Measurements from ENCODE around the gene GLCCI1.
"Not testable (repeated sequence)": the region's sequence is repeated elsewhere in the genome, so short reads cannot be mapped to it uniquely, and the experiment has no call there.

The GLCCI1 gene

GRCh38 chr7:8042796-8043535 is 74.4 kb downstream of the GLCCI1 start:
- DNase-seq (ENCODE audit: extremely low read depth in 1 of 2, low read depth in 1 of 2): no peak

- DNase-seq (ENCODE audit: extremely low read depth in 1 of 2, low read depth in 1 of 2): no peak
Observed at GRCh38 chr7:8044761-8045430, 76.3 kb downstream of the GLCCI1 start.

- DNase-seq (ENCODE audit: extremely low read depth in 1 of 2, low read depth in 1 of 2): not testable (repeated sequence)
Observed at GRCh38 chr7:8048067-8048466, 79.5 kb downstream of the GLCCI1 start.

GRCh38 chr7:8051373-8051772 is 82.8 kb downstream of the GLCCI1 start:
- DNase-seq (ENCODE audit: extremely low read depth in 1 of 2, low read depth in 1 of 2): no peak

- no peak for DNase-seq (ENCODE audit: extremely low read depth in 1 of 2, low read depth in 1 of 2)
Observed at GRCh38 chr7:8051998-8052397, 83.4 kb downstream of the GLCCI1 start.

- no peak for DNase-seq (ENCODE audit: extremely low read depth in 1 of 2, low read depth in 1 of 2)
Observed at GRCh38 chr7:8052824-8053223, 84.2 kb downstream of the GLCCI1 start.

DNA sequence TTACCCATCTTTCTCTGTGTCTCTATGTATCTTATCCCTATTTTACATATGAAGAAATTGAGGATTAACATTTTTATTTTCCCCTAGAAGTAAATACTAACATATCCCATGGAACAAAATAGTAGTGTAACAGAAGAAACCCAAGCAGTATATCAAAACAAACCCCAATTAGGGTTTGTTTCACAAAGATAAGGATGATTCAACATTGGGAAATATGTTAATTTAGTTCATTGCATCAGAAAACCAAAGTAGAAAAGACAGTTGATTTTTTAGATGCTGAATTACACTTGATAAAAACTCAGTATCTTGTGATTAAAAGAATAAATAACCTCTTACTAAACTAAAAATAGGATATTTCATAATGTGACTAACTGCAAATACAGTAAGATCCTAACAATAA is 87.8 kb downstream of the GLCCI1 start:
- DNase-seq (ENCODE audit: extremely low read depth in 1 of 2, low read depth in 1 of 2): no peak

DNA sequence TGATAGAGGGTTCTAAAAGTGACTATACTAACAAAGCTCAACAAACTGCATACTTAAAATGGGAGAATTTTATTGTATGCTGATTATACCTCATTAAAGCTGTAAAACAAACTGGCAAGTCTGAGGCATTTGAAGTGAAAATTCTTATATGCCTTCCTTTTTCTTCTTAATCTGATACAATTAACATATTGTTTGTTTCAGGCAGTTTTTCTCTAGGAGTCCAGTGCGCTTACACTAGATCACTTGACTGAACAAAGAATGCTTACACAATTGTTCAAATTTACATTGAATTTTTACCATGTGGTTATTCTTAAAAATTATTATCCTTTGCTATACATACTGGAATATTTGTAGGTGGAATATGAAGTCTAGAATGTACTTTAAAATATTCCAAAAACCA is 89.0 kb downstream of the GLCCI1 start:
- no peak for DNase-seq (ENCODE audit: extremely low read depth in 1 of 2, low read depth in 1 of 2)

- no peak for DNase-seq (ENCODE audit: extremely low read depth in 1 of 2, low read depth in 1 of 2)
Observed at GRCh38 chr7:8058322-8058721, 89.7 kb downstream of the GLCCI1 start.

- DNase-seq (ENCODE audit: extremely low read depth in 1 of 2, low read depth in 1 of 2): no peak
Observed at GRCh38 chr7:8058852-8059251, 90.3 kb downstream of the GLCCI1 start.

DNA sequence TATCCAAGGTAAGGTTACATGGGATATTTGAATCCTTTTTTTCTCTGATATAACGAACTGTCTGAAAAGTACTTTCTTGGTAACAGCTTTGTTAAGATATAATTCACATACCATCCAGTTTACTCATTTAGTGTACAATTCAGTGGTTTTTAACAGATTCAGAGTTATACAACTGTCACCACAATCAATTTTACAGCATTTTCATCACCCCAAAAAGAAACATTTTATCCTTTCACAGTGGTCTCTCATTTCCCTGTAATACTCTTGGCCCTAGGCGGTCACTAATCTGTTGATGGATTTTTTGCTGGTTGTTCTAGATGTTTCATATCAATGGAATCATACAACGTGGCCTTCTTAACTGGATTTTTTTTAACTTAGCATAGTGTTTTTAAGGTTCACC is 91.6 kb downstream of the GLCCI1 start:
- DNase-seq (ENCODE audit: extremely low read depth in 1 of 2, low read depth in 1 of 2): no peak

DNA sequence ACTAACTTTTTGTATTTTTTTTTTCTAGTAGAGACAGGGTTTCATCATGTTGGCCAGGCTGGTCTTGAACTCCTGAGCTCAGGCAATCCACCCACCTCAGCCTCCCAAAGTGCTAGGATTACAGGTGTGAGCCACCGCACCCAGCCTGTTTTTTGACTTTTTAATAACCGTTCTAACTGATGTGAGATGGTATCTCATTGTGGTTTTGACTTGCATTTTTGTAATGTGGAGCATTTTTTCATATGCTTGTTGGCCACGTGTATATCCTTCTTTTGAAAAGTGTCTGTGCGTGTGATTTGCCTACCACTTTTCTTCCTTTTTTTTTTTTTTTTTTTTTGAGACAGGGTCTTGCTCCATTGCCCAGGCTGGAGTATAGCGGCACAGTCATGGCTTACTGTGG is 94.7 kb downstream of the GLCCI1 start:
- DNase-seq (ENCODE audit: extremely low read depth in 1 of 2, low read depth in 1 of 2): not testable (repeated sequence)

DNA sequence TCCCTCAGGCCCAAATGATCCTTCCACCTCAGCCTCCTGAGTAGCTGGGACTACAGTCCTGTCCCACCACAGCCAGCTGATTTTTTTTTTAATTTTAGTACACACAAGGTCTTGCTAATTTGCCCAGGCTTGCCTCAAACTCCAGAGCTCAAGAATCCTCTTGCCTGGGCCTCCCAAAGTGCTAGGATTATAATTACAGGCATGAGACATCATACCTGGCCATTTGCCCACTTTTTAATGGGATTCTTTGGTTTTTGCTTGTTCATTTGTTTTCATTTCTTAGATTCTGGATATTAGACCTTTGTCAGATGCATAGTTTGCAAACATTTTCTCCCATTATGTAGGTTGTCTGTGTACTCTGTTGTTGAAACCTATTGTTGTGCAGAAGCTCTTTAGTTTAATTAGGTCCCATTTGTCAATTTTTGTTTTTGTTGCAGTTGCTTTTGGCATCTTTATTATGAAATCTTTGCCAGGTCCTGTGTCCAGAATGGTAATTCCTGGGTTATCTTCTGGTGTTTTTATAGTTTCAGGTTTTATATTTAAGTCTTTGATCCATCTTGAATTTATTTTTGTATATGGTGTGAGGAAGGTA is 95.2 kb downstream of the GLCCI1 start:
- no peak for DNase-seq (ENCODE audit: extremely low read depth in 1 of 2, low read depth in 1 of 2)

- no peak for DNase-seq (ENCODE audit: extremely low read depth in 1 of 2, low read depth in 1 of 2)
Observed at GRCh38 chr7:8064828-8065227, 96.2 kb downstream of the GLCCI1 start.

DNA sequence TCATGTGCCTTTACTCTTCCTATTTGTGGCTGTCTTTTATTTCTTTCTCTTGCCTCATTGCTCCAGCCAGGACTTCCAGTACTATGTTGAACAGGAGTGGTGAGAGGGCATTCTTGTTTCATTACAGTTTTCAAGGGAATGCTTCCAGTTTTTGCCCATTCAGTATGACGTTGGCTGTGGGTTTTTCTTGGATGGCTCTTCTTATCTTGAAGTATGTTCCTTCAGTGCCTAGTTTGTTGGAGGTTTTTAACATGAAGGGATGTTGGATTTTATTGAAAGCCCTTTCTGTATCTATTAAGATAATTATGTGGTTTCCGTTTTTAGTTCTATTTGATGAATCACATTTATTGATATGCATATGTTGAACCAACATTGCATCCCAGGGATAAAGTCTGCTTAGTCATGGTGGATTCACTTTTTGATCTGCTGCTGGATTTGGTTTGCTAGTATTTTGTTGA is 96.8 kb downstream of the GLCCI1 start:
- DNase-seq (ENCODE audit: extremely low read depth in 1 of 2, low read depth in 1 of 2): no peak

- no peak for DNase-seq (ENCODE audit: extremely low read depth in 1 of 2, low read depth in 1 of 2)
Observed at GRCh38 chr7:8068892-8069686, 100.5 kb downstream of the GLCCI1 start.

- no peak for DNase-seq (ENCODE audit: extremely low read depth in 1 of 2, low read depth in 1 of 2)
Observed at GRCh38 chr7:8070451-8071180, 102.0 kb downstream of the GLCCI1 start.

- no peak for DNase-seq (ENCODE audit: extremely low read depth in 1 of 2, low read depth in 1 of 2)
Observed at GRCh38 chr7:8078418-8078817, 109.8 kb downstream of the GLCCI1 start.

DNA sequence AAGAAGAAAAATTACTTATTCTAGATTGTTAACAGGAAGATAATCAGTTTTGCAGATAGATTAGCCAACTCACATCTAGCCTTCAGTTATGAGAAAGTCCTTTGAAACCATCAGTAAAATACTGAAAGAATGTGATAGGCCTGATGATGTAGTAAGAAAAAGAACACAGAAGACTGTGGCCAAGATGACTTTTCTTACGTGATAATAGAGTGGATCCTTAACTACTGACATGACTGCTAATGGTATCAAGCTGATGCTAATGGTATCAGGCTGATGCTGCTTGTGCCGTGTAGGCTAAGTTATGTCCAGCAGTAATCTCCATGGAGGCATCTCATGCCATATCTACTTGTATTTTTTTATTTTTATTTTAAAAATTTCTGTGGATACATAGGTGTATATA is 114.2 kb downstream of the GLCCI1 start:
- DNase-seq (ENCODE audit: extremely low read depth in 1 of 2, low read depth in 1 of 2): no peak

- no peak for DNase-seq (ENCODE audit: extremely low read depth in 1 of 2, low read depth in 1 of 2)
Observed at GRCh38 chr7:8084836-8085235, 116.2 kb downstream of the GLCCI1 start.

- no peak for DNase-seq (ENCODE audit: extremely low read depth in 1 of 2, low read depth in 1 of 2)
Observed at GRCh38 chr7:8085420-8085819, 116.8 kb downstream of the GLCCI1 start.

All from stimulated activated CD8-positive, alpha-beta memory T cell treated with anti-CD3 and anti-CD28 coated beads, Interleukin-7, amount 100 ng/mL, for 48 hours (primary cell).